Measurements from ENCODE around the gene SPATA24.
"Not testable (repeated sequence)": the region's sequence is repeated elsewhere in the genome, so short reads cannot be mapped to it uniquely, and the experiment has no call there.

Gene SPATA24

DNA sequence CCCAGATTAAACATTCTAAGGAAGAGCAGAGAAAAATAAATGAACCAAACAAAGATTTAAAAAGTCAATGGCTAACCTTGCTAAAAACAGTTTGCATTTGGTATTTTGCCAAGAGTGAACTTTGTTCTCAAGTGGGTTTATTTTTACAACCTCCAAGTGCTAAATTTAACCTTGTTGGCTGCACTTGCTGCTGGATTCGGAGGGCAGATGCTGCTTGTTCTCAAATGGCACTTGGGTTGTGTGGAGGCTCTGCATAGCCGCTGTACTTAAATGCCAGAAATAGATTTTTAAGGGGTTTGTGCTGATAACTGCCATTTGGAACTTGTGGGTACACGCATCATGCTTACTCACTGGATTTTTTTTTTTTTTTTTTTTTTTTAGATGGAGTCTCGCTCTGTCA lies 13.3 kb upstream of the SPATA24 start:
- DNase-seq (ENCODE audit: low read depth in 3 of 3, low spot score in 1 of 3), result no peak

DNA sequence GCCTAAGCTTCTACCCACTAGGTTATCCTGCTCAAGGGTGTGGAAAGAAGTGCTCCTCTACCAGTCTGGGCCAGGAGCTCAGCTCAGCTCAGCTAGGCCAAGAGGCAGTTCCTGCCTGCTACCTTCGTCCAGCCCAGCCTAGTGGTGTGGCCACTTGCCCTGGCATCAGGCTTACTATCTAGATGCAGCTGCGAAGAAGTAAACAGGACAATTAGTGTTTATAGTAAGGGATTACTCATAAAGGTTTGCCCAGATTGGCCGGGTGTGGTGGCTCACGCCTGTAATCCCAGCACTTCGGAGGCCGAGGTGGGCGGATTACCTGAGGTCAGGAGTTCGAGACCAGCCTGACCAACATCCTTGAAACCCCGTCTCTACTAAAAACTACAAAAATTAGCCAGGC lies 12.8 kb upstream of the SPATA24 start:
- DNase-seq (ENCODE audit: low read depth in 3 of 3, low spot score in 1 of 3), result no peak

DNA sequence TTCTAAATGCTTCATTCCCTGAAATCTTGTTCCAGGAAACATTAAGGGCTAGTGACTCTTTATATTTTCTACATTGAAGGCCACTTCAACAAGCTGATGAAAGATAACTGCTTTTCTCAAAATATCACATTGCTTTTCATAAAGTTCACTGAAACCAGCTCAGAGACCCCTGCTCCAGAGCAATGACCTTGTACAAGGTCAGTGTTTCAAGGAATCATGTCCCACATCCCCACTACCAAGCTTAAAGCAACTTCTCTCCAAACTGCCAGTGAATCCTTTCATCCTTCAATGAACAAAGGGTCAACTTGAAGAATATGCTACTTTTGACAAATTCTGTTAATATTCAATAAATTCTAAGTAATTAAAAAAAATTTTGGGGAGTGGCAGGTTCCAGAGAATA lies 12.0 kb upstream of the SPATA24 start:
- no peak for DNase-seq (ENCODE audit: low read depth in 3 of 3, low spot score in 1 of 3)

DNA sequence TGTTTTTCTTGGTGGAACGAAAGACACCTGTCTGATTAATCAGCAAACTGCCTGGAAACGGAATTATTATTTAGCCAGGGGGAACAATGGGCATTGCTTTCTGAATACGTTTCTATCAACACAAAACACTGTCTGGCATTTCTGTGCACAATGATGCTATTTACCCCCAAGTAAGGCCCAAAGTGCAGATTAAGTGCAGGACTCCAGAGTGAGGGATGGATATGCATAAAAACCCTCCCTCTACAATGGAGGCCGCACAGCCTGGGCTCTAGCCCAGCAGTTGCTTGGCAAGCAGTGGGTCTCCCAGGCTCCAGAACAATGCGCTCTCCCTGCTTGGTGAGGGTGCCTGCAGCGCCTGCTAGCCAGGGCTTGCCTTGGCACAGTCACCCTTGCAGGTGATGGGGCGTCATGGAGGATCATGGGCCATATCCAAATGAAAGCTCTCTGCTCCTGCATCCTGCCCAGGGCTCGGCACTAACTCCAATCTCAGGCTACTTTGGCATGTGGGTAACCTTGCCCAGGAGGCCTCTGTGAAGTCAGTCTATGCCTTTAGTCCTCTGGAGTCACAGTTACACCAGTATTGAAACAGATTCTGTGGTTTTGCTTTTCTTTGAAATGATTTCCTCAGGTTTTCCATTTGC lies 11.5 kb upstream of the SPATA24 start:
- no peak for DNase-seq (ENCODE audit: low read depth in 3 of 3, low spot score in 1 of 3)

DNA sequence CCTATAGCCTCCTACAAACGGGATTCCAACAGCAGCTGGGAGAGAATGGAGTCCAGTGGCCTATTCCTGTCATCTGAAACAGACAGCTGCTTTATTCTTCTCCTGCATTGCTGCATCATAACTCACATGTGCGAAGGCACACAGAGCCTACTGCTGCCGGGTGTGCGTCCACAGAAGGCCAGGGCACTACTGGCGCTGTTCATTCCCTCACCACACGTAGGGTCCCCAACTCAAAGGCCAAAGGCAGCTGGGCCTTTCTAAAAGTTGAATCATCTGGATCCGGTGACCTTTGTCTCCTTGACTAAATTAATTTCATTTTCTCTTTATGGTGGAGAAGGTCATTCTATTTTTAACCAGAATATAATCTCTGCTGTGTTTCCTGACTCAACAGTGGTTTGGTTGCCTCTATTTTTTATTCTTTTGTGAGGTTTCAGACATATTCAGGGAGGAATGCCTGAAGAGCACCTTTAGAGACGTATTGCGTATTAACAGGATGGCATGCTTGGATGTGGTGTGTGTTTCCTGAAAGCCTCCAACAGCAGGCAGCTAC lies 10.8 kb upstream of the SPATA24 start:
- no peak for DNase-seq (ENCODE audit: low read depth in 3 of 3, low spot score in 1 of 3)

DNA sequence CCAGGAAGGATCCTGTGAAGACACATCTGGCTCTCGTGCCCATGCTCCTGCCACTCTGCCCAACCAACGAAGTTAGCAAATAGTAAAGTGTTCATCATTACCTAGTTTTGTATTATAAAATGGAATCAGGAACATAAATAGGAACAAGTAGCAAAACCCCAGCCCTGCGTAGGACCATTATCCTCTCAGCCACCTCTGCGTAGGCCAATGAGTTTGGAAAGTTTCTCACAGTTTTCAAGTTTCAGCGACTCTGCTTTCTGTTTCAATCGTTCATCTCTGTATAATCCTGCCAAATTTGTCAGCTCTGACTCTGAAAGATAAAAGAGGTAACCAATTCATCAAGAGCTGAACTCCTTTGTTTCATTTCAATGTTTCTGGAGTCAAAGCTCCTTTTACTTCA lies 10.1 kb upstream of the SPATA24 start:
- DNase-seq (ENCODE audit: low read depth in 3 of 3, low spot score in 1 of 3), result no peak

DNA sequence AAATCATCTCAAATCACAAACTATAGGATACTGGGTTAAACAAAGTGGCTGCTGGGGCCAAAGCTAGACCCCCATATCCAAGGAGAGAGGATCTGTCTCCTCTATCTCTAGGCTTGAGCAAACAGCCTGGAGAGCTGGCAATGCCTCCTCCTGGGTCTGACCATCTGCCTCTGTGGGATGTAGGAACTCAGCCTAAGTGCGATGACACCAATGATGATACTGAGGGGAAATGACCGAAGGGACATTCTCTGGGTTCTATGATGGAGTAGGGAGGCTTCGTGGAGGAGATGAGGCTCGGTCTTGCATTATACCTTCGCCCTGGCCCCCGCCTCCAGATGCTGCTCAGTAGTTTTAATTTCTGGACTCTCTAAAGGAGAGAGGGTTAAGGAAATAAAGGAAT lies 9.3 kb upstream of the SPATA24 start:
- no peak for DNase-seq (ENCODE audit: low read depth in 3 of 3, low spot score in 1 of 3)

DNA sequence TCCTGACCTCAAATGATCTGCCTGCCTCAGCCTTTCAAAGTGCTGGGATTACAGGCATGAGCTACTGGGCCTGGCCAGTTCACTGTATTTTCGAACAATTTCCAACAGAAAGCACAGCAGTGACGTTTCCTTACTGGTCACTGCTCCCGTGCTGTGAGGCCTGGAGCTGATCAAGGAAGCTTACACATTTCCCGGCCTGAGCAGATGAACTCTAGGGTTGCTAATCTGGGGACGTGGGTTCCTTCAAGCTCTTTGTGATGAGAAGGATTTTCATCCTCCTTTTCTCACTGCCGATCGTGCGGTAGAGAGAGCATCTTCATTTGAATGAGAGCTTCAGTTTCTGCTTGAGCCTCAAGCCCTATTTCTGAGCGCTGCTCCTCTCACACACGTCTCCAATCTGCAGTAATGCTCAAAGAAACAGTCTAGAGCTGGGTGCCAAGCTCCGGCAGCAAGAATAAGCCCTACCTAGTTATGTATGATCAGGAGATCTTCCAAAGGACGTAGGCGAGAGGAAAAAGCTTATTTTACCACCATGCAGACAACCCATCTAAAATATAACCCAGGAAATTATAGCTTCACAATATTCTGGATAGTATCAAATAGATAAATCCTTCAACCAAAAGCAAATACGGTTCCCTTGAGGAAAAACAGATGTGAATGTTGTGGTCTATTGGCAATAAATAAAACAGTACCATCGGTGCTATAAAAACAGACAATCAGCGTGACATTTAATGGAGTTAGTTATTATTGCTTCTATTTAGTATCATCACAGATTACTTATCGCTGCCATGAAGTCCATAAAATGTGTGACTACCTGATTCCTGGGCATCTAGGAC lies 7.3 kb upstream of the SPATA24 start:
- no peak for DNase-seq (ENCODE audit: low read depth in 3 of 3, low spot score in 1 of 3)

DNA sequence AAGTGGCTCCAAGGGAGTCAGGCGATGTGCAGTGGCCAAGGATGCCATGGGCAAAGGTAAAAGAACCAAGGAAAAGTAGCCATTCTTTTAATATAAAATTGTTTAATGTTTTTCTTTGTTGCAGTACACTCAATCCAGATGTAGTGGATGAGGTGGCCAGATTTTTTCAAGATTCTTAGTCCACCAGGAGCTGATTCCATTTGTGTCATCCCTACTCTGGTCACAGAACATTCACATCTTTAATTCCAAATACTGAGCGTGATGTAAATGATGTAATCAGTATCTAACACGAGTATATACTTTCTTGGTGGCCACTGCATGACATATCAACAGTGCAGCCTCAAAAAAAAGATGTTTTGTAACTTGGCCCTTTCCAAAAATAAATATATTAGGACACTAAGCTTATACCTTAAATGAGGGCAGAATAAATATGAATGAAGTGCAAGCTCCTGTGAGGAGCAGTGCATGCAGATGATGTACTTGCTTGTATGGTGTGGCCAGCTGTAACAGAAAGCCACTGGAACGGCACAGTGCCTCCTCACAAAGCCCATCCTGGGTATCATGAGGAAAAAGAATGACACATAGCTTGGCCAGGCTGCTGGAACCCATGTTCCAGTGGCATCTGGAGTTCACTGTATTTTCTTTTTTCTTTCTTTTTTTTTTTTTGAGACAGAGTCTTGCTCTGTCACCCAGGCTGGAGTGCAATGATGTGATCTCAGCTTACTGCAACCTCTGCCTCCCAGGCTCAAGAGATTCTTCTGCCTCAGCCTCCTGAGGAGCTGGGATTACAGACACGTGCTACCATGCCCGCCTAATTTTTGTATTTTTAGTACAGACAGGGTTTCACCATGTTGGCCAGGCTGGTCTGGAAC lies 6.5 kb upstream of the SPATA24 start:
- no peak for DNase-seq (ENCODE audit: low read depth in 3 of 3, low spot score in 1 of 3)

DNA sequence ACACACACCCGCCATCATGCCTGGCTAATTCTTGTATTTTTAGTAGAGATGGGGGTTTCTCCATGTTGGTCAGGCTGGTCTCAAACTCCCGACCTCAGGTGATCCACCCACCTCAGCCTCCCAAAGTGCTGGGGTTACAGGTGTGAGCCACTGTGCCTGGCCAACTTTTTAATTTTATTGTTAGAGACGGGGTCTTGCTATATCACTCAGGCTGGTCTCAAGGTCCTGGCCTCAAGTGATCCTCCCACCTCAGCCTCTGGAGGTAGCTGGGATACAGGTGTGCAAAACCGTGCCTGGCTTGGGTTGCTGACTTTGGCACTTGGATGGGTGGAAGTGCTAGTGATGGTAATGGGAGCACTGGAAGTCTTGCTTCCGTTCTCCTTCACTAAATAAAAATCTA lies 5.2 kb upstream of the SPATA24 start:
- not testable (repeated sequence) for DNase-seq (ENCODE audit: low read depth in 3 of 3, low spot score in 1 of 3)

DNA sequence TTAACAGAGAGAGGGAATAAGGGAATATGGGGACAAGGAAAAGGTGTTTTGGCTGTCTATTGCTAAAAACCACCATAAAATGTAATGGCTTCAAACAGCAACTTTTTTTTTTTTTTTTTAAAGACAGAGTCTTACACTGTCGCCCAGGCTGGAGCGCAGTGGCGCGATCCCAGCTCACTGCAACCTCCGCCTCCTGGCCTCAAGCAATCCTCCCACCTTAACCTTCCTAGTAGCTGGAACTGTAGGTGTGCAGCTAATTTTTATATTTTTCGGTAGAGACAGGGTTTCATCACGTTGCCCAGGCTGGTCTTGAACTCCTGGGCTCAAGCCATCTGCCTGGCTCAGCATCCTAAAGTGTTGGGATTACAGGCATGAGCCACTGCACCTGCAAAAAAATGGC lies 4.3 kb upstream of the SPATA24 start:
- no peak for DNase-seq (ENCODE audit: low read depth in 3 of 3, low spot score in 1 of 3)

DNA sequence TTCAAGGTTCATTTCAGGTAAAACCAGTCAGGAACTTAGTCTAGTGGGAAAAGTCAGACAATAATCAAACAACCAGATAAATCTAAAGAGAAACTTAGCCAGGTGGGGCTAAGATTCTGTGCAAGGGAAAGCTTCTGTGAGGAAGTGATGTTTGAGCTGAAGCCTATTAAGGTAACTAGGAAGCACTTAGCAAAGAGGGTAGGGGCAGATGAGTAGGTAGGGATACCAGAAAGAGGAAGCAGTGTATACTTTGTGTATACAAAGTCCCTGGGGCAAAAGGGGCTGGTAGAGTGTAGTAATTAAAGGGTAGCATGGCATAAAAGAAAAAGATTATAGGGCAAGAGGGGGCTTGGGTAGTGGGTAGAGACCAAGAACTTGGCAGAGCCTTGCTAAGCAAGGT lies 3.6 kb upstream of the SPATA24 start:
- no peak for DNase-seq (ENCODE audit: low read depth in 3 of 3, low spot score in 1 of 3)

DNA sequence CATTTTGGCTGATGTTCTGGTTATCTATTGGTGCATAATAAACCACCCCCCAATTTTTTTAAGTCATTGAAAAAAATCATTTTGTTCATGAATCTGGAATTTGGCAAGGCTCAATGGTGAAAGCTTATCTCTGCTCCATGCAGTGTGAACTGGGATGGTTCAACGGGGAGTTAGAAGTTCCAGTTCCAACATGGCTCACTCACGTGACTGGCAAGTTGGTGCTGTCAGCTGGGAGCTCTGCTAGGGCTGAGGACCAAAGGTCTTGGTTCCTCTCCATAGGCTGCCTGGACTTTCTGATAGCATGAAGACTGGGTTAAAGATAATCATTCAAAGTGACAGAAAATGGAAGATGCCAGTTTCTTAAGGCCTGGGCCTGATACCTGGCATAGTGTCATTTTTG lies 3.1 kb upstream of the SPATA24 start:
- no peak for DNase-seq (ENCODE audit: low read depth in 3 of 3, low spot score in 1 of 3)

DNA sequence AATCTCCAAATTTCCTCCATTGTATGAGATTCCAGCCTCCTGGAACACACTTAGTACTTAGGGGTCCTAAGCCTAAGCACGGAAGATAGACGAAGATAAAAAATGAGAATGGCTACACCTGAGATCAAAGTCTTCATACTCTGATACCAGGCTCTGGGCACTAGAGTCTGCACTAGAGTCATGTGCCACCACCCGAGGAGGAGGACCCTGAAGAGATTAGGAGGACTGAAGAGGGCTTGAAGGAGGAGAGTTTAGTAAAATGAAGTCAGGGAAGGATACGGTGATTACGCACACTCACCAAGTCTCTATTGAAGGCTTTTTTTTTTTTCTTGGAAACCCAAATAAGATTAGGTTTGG lies 573 bp upstream of the SPATA24 start:
- DNase-seq (ENCODE audit: low read depth in 3 of 3, low spot score in 1 of 3), result no peak

DNA sequence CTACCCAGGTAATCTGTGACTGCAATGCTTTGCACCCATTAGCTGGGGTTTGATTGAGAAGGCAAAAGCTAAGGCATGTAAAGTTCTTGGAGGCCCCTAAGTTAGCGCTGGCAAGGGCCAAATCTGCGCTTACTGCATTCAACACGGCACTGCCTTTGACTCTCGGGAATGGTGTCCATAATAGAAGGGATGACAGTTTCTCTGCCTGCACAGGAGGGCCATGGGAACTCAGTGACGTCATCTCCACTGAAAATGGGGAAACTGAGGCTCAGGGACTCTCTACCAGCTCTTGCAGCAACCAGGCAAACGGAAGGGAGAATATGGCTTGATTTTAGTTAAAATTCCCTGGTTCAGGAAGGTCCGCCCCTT lies 487 bp downstream of the SPATA24 start:
- no peak for DNase-seq (ENCODE audit: low read depth in 3 of 3, low spot score in 1 of 3)

DNA sequence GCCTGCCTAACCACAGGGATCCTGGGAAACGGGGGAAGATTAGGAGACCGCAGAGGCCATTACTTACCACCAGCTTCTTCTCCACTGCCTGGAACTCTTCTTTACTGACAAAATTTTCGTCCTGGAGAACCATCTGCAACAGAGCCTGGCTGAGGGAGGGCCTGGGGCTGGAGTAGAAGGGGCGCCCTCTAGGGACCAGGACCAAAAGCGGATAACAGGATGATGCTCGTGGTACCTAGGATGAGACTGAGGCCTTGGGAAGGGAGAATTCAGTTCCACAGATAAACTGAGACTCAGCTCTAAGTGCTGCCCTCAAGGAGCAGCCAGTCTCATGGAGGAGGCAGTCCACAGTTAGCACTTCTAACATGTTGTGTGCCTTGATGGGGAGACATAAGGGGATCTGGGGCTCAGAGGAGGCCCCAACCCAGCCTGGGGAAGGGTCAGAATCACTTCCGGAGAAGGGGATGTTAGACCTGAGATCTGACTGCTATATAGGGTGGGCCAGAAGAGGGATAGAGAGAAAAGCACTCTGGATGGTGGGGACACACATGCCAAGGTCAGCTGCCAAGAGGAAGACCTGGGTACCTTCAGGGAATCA lies 1.2 kb downstream of the SPATA24 start:
- DNase-seq (ENCODE audit: low read depth in 3 of 3, low spot score in 1 of 3), result no peak

DNA sequence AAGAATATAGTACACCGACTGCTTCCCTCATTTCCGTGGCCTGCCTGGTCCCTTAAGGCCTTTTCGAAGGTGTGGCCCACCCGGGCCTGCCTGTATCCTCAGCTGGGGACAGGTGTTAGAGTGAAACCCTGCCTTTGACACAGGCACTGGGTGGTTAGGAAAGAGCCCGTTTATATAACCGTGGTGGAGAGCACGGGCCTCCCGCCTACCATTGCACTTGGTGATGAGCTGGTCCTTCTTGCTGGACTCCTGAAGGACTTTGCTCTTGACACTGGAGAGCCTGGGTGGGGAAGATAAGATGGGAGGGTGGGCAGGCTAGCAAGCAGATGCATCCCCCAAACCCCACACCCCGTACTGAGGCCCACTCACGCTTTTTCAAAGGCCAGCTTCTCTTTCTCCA lies 2.3 kb downstream of the SPATA24 start:
- DNase-seq (ENCODE audit: low read depth in 3 of 3, low spot score in 1 of 3), result no peak

DNA sequence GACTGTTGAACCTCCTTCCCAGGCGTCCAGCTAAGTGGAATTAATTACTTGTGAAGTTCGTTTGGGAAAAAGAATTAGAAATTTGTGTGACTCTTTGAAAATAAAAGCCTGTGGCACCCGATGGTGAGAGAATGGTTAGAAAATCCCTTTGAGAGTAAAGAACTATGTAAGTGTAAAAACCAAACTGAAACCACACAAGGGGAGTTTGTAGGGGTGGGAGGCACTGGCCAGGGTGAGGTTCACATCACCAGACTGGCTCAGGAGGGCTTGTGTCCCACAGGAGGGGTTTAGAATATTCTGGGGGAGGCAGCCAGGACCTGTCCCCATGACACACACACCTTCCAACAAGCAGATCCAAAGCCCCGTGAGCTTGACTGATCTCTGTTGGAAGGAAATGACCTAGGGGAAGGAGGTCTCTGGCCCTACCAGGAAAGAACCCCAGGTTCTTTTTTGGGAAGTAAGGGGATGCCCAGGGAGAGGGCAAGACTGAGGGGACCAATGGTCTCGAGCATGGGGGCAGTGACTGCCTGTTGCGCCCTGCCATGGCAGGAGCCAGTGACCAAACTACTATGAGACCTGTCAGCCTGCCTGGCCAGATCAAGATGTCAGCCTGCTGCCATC lies 4.3 kb downstream of the SPATA24 start:
- DNase-seq (ENCODE audit: low read depth in 3 of 3, low spot score in 1 of 3), result no peak

DNA sequence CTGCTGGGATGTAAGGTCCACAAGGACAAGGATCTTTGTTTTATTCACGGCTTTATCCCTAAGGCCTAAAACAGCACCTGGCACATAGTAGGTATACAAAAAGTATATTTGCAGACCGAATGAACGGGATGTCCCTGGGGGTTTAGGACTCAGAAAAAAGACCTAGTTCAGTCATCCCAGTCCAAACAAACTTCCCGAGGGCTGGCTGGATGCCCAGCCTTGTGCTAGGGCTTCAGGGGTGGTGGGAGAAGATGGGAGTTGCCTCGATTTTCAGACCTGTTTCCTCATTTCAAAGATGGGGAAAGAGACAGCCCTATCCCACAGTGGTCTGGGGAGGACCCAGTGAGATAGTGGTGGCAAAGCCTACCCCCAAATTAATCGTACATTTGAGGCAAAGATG lies 6.0 kb downstream of the SPATA24 start:
- no peak for DNase-seq (ENCODE audit: low read depth in 3 of 3, low spot score in 1 of 3)

DNA sequence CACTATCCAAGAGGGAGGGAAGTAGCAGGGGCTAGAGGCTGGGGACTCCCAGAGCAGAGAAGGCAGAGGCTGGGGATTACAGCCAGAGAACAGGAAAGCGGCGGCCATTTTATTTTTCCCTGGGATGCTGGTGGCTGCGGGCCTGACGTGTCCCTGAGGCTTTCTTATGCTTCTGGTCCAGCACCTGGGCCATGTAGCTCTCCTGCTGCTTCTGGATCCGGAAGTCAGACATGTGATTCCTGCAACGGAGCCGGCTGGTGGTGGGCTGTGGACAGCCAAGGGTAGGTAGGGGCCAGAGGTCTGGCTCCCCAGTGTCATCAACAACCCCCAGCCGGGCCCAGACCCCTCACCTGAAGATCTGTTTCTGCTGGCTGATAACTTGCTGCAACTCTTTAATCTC lies 7.2 kb downstream of the SPATA24 start:
- no peak for DNase-seq (ENCODE audit: low read depth in 3 of 3, low spot score in 1 of 3)

All from stimulated activated CD4-positive, alpha-beta T cell treated with anti-CD3 and anti-CD28 coated beads, TNF-alpha, amount 100 ng/mL, for 1 hour (primary cell).